Cardiac fibroblast (primary cell): ENCODE measurements around the gene GBA2.
A peak's percentile ranks its signal among the peaks of the same experiment; 100 is the strongest.

ENCODE experiments used
- DNase-seq, 2 donors: peaks; one replicate each; pipeline versions ENCODE4 v3.0.0 to v3.0.0-alpha.2; 2010; ENCODE audit warnings: low read depth in 2 of 2
- H3K4me3 ChIP-seq, 2 donors: replicated peaks in 1 of 2; 1 replicate in 1 of 2; 2 replicates in 1 of 2; pipeline ENCODE4 v1.5.1; 2011; ENCODE audit warnings: low read depth in 2 of 2, low read length in 2 of 2, mild to moderate bottlenecking in 2 of 2, moderate library complexity in 1 of 2
- CTCF ChIP-seq: IDR thresholded peaks from one replicate; pipeline ENCODE4 v1.5.1; 2011; ENCODE audit warnings: low read depth, mild to moderate bottlenecking, low read length, inconsistent platforms

The GBA2 gene

DNA sequence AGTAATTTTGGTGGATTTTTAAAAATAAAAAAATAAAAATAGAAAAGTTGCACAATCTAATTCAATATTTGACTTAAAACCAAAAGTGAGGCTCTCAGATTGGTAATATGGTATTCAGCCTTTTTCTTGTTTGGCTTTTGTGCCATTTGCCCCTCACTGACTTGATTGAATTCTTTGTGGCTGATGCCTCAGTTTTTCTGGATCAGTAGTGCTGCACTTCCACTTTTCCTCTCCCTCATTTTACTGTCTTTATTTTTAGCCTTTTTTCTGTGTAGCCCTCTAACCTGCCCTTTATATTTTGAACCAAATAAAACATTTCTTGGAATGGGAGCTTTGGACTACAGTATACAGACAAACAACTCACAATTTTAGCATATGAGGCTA, 8.9 kb upstream of the GBA2 start:
- no peak overlapping the region for H3K4me3 ChIP-seq
- no peak for DNase-seq
- no peak for TF ChIP-seq CTCF

DNA sequence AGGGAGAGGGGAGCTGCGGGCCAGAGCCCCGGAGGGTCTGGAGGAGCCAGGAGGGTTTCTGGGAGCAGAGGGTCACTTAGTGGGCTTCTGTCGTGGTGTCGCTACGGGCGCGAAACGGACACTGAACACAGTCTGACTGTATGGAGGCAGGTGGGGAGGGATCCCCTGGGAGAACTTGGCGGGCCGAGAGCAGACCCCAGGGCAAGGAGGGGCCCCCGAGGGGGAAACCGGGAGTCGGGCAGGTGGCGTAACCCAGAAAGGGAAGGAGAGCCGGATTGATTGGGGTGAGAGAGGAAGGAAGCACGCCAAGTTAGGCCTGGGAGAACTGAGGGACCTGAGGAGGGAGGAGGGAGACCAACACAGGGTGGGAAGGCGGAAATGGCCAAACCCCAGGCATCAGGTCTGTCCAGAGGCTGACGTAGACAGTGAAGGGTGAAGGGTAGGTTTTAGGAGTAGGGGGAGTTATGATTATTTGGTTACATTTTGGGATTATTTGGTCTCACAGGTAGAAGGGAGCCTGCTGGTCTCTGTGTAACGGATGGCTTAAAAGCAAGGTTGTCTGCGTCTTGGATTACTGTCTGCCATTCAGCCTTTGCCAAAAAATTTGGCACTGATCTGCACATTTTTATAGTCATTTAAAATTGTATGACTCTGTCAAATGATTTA, 8.3 kb upstream of the GBA2 start:
- DNase-seq, result peak in 1 of 2 donors; percentile 11
- TF ChIP-seq CTCF, result no peak
- H3K4me3 ChIP-seq, result peak overlapping the region; percentile 25 to 39

- DNase-seq, result peak; percentile 32 to 35
- H3K4me3 ChIP-seq, result peak overlapping the region; percentile 26 to 39
- TF ChIP-seq CTCF, result peak; percentile 72
Measured at GRCh38 chr9:35756275-35757225, 7.5 kb upstream of the GBA2 start.

DNA sequence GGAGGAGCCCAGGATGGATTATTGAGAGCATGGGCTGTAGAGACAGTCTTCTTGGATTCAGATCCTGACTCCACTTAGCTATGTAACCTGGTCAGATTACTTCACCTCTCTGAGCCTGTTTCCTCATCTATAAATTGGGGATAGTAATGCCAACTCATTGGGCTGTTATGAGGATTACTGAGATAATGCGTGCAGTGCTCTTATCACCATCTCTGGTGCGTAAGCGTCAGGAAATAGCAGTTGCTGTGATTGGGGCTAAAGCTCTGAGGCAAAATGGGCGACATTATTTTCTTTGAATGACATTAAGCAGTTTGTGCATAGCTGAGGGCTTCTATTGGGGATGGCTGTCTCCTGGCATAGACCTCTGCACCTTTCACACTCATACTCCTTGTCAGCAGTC, 6.0 kb upstream of the GBA2 start:
- TF ChIP-seq CTCF, result no peak
- H3K4me3 ChIP-seq, result no peak overlapping the region
- DNase-seq, result no peak

DNA sequence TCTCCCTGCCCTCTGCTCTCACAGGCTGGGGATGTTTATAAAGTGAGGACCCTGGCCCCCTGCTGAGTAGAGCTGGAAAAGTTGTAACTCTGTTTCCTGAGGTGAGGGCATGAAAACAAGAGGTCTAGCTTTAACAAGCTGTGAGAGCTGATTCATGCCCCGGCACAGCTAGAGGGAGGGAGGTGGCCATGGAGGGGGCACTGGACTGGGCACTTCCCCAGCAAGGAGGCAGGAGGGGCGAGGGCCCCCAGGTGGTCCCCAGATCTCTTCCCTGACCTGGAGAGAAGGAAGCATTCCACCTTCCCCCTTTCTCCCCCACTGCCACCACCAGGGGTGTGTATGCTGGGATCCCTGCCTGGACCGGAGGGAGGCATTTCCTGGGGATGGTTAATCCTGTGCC, 5.2 kb upstream of the GBA2 start, which contains the start of gene MSMP:
MSMP (minus strand) TSS at position 13 of the 400 bp plus-strand sequence. CDS start 147 bp downstream, outside the sequence.
- DNase-seq, result no peak
- H3K4me3 ChIP-seq, result no peak within 1 kb of the TSS
- TF ChIP-seq CTCF, result no peak

DNA sequence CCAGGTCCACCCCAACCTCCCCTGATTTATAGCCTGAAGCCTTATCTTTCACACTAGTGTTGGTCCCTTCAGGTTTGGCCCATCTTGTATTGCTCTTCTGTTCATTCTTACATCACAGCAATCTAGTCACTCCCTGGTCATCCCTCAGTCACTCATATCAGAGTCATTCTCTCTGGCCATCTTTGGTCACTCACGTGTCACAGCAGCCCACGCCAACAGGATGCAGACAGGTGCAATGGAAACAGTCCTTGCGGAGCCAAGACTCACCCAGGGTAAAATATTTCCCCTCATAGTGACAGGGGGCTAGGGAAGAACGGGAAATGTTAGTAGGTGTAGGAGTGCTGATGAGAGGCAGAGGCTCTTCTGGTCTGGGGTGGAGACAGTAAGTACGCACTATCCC, 4.4 kb upstream of the GBA2 start:
- TF ChIP-seq CTCF, result no peak
- no peak for DNase-seq
- no peak overlapping the region for H3K4me3 ChIP-seq
